AG04450 (cell line): ENCODE results near the gene SLC47A1. TPM values are rescaled to one million over a fixed set of nuclear protein-coding genes. Genes with fewer than 3 reads are reported as not detected.

ENCODE experiments used
- CTCF ChIA-PET: fragments of 300-600, 350-600 bp; formaldehyde crosslinking; extraction: SDS; loops from one replicate; lab custom pipeline; 2022; ENCODE audit warnings: antibody characterized with exemption, inconsistent platforms; lab: Charles Lee
- POLR2A ChIA-PET: fragments of 350-600 bp; formaldehyde crosslinking; extraction: SDS; loops from one replicate; lab custom pipeline; 2021; ENCODE audit warnings: antibody characterized with exemption, inconsistent platforms; lab: Yijun Ruan, JAX
- DNase-seq: peaks from one replicate; pipeline ENCODE4 v3.0.0-alpha.2; 2011; ENCODE audit warnings: low read depth, low spot score
- H3K27ac ChIP-seq: one replicate; pipeline ENCODE4 v1.5.1; 2012; ENCODE audit warnings: low read depth, low read length, control low read depth
- H3K27me3 ChIP-seq: one replicate; pipeline ENCODE4 v1.6.0; 2012; ENCODE audit warnings: low read length; ENCODE audit not compliant: control insufficient read depth, insufficient read depth
- H3K4me3 ChIP-seq: 2 replicates; pipeline ENCODE4 v1.5.1; 2011; ENCODE audit warnings: mild to moderate bottlenecking, low read depth, low read length, control low read depth
- H3K9me3 ChIP-seq: 2 replicates; pipeline ENCODE4 v1.5.1; 2012; ENCODE audit warnings: low read length; ENCODE audit not compliant: control insufficient read depth, insufficient read depth
- CTCF ChIP-seq: IDR thresholded peaks from 2 replicates; pipeline ENCODE4 v1.5.1; 2011; ENCODE audit warnings: low read depth, low read length, control low read depth, inconsistent platforms
- polyA plus RNA-seq: library from polyadenylated mRNA; depleted of rRNA; stranded (reverse); fragments of >200 nt; gene quantifications from 2 replicates; pipeline ENCODE4 v1.2.3, GENCODE V29; 2011; rRNA removed
- small RNA-seq: library from RNA; depleted of rRNA; stranded (forward); fragments of <200 nt; gene quantifications from one replicate; pipeline ENCODE3, GENCODE V24; 2012; ENCODE audit warnings: low read depth; ENCODE audit not compliant: insufficient read length

SLC47A1 gene
- polyA plus RNA-seq, 1 experiment, result 0.06 TPM

- no peak overlapping the region for H3K4me3 ChIP-seq
- H3K27ac ChIP-seq, result no peak overlapping the region
- no peak for DNase-seq
- no peak for TF ChIP-seq CTCF
- no peaks in the 10 kb centered on the region; the same call in 1 of the 2 replicates for H3K9me3 ChIP-seq
- CTCF ChIA-PET, result interaction anchor here (1.2 to 1.7 kb wide), 3 partner anchors 101 to 152 kb away, joined by 3 to 5 read pairs (median 3); no protein-coding TSS in a partner anchor
- POLR2A ChIA-PET, result no interaction called here
- H3K27me3 ChIP-seq, result peaks cover 4% of the 10 kb centered on the region
These were observed 81.2 kb downstream of the SLC47A1 start for GRCh38 chr17:19614900-19615299.

- CTCF ChIA-PET, result no interaction called here
- peaks cover 4% of the 10 kb centered on the region; the same call in 1 of the 2 replicates for H3K9me3 ChIP-seq
- H3K27me3 ChIP-seq, result peaks cover 2% of the 10 kb centered on the region
- no peak overlapping the region for H3K27ac ChIP-seq
- H3K4me3 ChIP-seq, result no peak overlapping the region
- no peak for DNase-seq
- POLR2A ChIA-PET, result no interaction called here
- TF ChIP-seq CTCF, result no peak
These were observed 84.4 kb downstream of the SLC47A1 start for GRCh38 chr17:19618015-19618414.

GRCh38 chr17:19619705-19620325, 86.2 kb downstream of the SLC47A1 start:
- no peak for DNase-seq
- H3K27me3 ChIP-seq, result peaks cover 4% of the 10 kb centered on the region
- H3K9me3 ChIP-seq, result peaks cover 4% of the 10 kb centered on the region; the same call in 1 of the 2 replicates
- TF ChIP-seq CTCF, result no peak
- ChIA-PET CTCF (no interaction called here), POLR2A (no interaction called here)
- H3K4me3 ChIP-seq, result no peak overlapping the region
- no peak overlapping the region for H3K27ac ChIP-seq

GRCh38 chr17:19621697-19622096, 88.0 kb downstream of the SLC47A1 start:
- Histone ChIP-seq H3K27ac (no peak overlapping the region), H3K4me3 (no peak overlapping the region), H3K27me3 (peaks cover 7% of the 10 kb centered on the region), H3K9me3 (peaks cover 4% of the 10 kb centered on the region; the same call in 1 of the 2 replicates)
- TF ChIP-seq CTCF, result no peak
- CTCF ChIA-PET, result no interaction called here
- POLR2A ChIA-PET, result no interaction called here
- DNase-seq, result no peak

- Histone ChIP-seq H3K27ac (no peak overlapping the region), H3K4me3 (no peak overlapping the region), H3K9me3 (no peaks in the 10 kb centered on the region), H3K27me3 (peaks cover 12% of the 10 kb centered on the region)
- no peak for DNase-seq
- POLR2A ChIA-PET, result no interaction called here
- no peak for TF ChIP-seq CTCF
- CTCF ChIA-PET, result no interaction called here
These were observed 92.4 kb downstream of the SLC47A1 start for GRCh38 chr17:19626079-19626478.

Small RNAs within 50 kb of the gene (small RNA-seq; reads per million reads assigned to genes)
- gene AC025627.2 (not detected), gene NMTRQ-TTG12-1 (not detected)

Other genes starting within 250 kb of the SLC47A1 start
- 35.2 and 45.8 TPM in 2 replicates for gene B9D1, start 171.1 kb upstream of the SLC47A1 start, polyA plus RNA-seq
- 6.2 and 11.0 TPM in 2 replicates for gene MAPK7, start 155.4 kb upstream of the SLC47A1 start, polyA plus RNA-seq
- gene MFAP4, start 146.7 kb upstream of the SLC47A1 start, polyA plus RNA-seq, result 122 and 230 TPM in 2 replicates
- 3.3 and 4.5 TPM in 2 replicates for gene RNF112, start 122.6 kb upstream of the SLC47A1 start, polyA plus RNA-seq
- 11.0 and 13.4 TPM in 2 replicates for gene ALDH3A2, start 114.9 kb downstream of the SLC47A1 start, polyA plus RNA-seq
- not detected in 2 replicates for gene SLC47A2, start 182.7 kb downstream of the SLC47A1 start, polyA plus RNA-seq
- 0.14 and 1.7 TPM in 2 replicates for gene ALDH3A1, start 214.4 kb downstream of the SLC47A1 start, polyA plus RNA-seq